Fibroblast of the aortic adventitia (primary cell): ENCODE measurements around the gene AMMECR1. TPM values are rescaled to one million over a fixed set of nuclear protein-coding genes. Genes with fewer than 3 reads are reported as not detected.
"Not testable (repeated sequence)": the region's sequence is repeated elsewhere in the genome, so short reads cannot be mapped to it uniquely, and the experiment has no call there.

ENCODE experiments used
- DNase-seq: peaks from one replicate; pipeline ENCODE4 v3.0.0-alpha.2; 2010; ENCODE audit warnings: low read depth
- H3K4me3 ChIP-seq: 2 replicates; pipeline ENCODE4 v1.5.1; 2011; ENCODE audit warnings: low read depth, mild to moderate bottlenecking, control low read depth, low read length, moderate library complexity
- total RNA-seq: library from RNA; depleted of rRNA; stranded (reverse); fragments of >200 nt; gene quantifications from 2 replicates; pipeline ENCODE4 v1.2.3, GENCODE V29; 2012; ENCODE audit warnings: low replicate concordance
- TF ChIP-seq, protein P1 (sequence below): IDR thresholded peaks from 2 replicates; pipeline ENCODE4 v1.5.1; 2011; ENCODE audit warnings: mild to moderate bottlenecking, low read length, control low read depth, inconsistent platforms; ENCODE audit not compliant: insufficient read depth

AMMECR1 gene
- total RNA-seq, 1 donor, result 24.8 TPM

DNA sequence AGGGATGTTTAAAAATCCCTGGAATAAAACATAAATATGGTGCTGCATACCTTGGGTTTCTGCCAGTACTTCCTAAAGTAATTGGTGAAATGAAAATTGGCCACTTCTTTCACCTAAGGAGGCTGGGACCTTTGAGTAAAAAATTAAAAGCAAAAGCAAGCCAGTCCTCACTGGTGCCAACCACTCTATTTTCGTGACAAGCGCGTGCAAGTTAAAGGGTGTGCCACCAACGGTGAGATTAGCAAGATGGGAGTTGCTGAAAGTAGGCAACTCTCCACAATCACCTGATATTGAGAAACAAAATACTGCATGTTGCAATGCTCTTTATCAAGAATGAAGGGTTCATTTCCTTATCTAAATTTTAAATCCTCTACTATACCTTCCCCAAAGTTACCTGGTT, 21.1 kb upstream of the AMMECR1 start:
- H3K4me3 ChIP-seq, result no peak overlapping the region
- DNase-seq, result no peak
- TF ChIP-seq, protein P1, sequence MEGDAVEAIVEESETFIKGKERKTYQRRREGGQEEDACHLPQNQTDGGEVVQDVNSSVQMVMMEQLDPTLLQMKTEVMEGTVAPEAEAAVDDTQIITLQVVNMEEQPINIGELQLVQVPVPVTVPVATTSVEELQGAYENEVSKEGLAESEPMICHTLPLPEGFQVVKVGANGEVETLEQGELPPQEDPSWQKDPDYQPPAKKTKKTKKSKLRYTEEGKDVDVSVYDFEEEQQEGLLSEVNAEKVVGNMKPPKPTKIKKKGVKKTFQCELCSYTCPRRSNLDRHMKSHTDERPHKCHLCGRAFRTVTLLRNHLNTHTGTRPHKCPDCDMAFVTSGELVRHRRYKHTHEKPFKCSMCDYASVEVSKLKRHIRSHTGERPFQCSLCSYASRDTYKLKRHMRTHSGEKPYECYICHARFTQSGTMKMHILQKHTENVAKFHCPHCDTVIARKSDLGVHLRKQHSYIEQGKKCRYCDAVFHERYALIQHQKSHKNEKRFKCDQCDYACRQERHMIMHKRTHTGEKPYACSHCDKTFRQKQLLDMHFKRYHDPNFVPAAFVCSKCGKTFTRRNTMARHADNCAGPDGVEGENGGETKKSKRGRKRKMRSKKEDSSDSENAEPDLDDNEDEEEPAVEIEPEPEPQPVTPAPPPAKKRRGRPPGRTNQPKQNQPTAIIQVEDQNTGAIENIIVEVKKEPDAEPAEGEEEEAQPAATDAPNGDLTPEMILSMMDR, result no peak

DNA sequence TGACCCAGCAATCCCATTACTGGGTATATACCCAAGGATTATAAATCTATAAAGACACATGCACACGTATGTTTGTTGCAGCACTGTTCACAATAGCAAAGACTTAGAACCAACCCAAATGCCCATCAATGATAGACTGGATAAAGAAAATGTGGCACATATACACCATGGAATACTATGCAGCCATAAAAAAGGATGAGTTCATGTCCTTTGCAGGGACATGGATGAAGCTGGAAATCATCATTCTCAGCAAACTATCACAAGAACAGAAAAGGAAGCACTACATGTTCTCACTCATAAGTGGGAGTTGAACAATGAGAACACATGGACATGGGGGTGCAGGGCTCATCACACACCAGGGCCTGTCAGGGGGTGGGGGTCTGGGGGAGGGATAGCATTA, 15.6 kb upstream of the AMMECR1 start:
- DNase-seq, result not testable (repeated sequence)

DNA sequence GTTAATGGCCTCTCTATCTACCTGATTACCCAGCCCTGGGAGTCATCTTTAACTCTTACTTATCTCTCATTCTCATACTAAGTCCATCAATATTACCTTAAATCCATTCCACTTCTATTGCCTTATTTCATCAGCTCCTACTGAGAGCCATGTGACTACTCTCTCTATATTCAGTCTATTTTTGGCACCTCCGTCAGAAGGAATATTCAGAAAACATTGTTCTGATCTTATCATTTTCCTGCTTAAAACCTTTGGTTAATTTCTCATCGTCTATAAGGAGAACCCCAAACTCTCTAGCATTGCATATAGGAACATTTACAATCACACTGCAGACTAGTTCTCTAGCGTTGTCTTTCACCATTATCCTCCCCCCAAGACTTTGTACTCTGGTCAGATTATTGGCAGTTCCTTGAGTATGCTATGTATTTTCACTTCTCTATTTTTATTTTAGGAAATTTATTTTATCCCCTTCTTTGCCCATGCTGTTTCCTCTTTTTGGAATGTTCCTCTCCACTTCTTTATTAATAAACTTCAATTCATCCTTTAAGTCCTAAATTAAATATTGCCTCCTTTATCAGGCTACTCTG, 13.7 kb upstream of the AMMECR1 start:
- no peak overlapping the region for H3K4me3 ChIP-seq
- TF ChIP-seq, protein P1, result no peak
- DNase-seq, result no peak

More for the DNA sequence above, 15.6 kb upstream of the AMMECR1 start:
- not testable (repeated sequence) for H3K4me3 ChIP-seq

DNA sequence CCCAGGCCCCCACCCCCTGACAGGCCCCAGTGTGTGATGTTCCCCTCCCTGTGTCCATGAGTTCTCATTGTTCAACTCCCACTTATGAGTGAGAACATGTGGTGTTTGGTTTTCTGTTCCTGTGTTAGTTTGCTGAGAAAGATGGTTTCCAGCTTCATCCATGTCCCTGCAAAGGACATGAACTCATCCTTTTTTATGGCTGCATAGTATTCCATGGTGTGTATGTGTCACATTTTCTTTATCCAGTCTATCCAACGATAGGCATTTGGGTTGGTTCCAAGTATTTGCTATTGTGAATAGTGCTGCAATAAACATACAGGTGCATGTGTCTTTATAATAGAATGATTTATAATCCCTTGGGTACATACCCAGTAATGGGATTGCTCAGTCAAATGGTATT, 10.7 kb upstream of the AMMECR1 start:
- DNase-seq, H3K4me3 ChIP-seq: not testable (repeated sequence)

DNA sequence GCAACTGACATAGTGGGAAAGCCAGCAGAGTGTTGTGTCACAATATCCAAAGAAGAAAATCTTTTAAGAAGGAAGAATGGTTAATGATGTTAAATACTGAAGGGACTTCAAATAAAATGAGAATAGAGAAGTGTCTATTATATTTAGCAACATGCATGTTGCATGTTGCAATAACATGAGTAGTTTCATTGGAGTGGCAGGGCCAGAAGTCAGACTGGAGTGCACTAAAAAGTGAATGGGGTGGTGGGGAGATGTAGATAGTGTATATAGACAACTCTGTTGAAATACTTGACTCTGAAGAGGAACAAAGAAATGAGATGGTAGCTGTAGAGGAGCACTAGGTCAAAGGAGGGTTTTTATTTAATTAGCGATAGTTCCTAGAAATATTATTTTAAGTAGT, 9.5 kb upstream of the AMMECR1 start:
- no peak overlapping the region for H3K4me3 ChIP-seq
- DNase-seq, result no peak
- TF ChIP-seq, protein P1, result no peak

DNA sequence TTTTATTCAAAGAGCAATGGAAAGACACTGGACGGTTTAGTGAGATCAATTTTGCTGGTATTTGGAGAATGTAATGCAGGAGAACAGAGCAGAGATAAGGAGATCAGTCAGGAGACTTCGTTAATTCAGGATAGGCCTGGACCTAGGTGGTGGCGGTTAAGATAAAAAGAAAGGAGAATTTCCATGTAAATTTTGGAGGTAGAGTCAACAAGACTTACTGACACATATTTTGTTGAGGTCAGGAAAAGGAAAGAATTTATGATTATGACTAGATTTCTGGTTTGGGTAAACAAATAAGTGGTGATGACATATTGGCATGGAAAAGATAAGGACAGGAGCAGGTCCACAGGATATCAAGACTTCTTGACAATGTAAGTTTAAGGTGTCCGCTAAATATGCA, 8.8 kb upstream of the AMMECR1 start:
- TF ChIP-seq, protein P1, result no peak
- no peak for DNase-seq
- no peak overlapping the region for H3K4me3 ChIP-seq

DNA sequence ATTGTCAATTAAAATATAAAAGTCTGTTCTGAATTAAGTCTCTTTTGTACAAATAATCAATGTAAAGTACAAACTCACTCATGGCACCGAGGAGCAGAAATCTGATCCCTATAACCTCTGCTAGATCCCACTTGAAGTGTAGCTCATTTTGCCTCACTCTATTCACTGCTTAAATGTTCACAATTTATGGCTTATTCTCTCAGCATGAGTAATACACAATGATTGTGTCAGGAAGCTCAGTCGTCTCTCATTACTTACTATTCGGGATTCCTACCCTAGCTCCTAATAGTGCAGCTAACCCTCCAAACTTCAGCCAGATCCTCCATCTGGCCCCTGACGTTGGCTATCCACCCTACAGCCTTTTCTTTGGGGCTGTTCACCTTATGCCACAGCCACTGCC, 4.7 kb upstream of the AMMECR1 start:
- peak; percentile 16 for DNase-seq
- H3K4me3 ChIP-seq, result no peak overlapping the region

DNA sequence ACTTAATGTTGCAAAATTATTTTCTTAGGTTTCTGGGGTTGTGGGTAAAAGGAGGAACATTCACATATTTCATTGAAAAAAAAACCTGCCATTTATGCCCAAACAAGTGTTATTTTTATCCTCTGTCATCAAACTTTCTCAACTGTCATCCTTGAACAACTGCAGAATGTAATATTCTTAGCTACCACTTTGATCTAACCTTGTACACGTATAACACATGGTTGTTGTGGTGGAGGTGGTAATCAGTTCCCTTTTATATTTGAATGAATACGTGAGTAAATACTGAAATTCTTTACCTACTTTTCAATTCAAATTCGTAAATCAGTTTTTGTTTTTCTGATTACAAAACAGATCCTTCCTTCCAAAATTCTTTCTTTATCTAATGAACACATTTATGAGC, 3.8 kb upstream of the AMMECR1 start:
- TF ChIP-seq, protein P1, result no peak
- H3K4me3 ChIP-seq, result no peak overlapping the region
- DNase-seq, result no peak

More for the DNA sequence above, 4.7 kb upstream of the AMMECR1 start:
- TF ChIP-seq, protein P1, result no peak
